ENCODE measurements around the gene SEL1L2.

The SEL1L2 gene

DNA sequence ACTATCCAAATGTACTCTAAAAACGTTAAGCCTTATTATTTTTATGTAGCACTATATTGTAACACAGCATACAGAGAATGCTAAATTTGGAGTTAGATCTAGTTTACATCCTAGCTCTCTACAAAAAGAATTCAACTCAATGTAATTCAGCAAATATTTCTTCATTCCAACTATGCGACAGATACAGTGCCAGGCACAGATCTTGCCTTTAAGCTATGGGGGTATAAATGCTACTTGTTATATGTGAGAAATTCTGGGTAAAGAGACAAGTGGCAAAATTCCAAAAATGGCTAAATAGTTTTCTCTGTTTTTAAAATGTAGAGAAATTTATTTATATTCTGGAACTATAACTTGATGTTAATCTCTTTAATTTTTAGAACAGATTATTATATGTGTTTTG is 63.2 kb downstream of the SEL1L2 start:
- DNase-seq = no peak

DNA sequence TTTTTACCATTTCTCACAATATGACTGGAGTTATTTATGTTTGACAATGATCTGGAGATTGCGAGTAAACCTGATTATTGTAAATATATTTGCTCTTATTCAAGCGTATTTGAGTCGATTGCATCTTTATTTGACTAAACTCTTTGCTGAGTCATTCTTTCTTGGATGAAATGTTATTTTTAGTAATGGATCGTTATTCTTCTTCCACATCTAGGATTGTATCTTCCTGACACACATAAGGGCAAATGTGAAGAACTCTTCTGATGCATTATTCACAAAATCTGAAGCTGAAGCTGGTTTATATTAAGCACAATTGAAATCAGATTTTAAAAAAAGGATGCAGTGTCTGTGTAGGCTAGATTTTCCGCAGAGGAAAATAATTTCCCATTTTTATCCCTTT is 68.2 kb downstream of the SEL1L2 start:
- no peak for DNase-seq

DNA sequence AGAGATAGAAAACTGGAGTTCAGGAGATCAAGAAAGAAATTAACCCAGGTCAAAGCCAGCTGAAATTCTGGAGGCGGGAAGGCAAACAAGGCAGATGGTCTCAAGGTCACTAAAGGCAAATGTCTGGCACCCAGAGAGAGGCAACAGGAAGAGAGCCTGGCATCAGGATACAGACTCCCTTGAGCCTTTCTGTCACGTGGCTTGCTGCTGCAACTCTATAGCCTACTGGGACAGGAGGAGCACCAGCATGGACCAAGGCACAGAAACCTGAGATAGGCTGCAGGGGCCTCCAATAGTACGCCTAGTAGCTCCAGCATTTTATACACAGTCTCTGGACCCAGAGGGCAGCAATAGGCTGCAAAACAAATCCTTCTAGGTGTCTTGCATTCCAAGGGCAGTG is 75.1 kb downstream of the SEL1L2 start:
- DNase-seq = no peak

DNA sequence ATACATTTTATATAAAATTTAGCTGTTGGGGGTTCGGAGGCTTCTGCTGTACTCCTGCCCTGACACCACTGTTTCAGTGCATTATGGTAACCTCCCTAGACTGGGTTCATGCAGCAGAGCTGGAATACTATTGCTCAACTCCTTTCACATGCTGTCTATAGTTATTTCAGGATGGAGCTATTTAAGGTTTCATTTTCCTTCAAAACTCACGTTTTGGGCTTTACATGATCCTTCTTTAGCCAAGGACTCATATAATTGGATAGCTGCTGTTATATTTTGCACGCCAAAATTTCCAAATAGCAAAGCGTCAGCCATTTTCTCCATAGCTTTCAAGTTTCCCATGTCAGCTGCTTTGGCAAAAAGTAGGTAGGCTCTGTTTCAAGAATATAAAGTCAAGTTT is 76.8 kb downstream of the SEL1L2 start:
- DNase-seq = no peak

DNA sequence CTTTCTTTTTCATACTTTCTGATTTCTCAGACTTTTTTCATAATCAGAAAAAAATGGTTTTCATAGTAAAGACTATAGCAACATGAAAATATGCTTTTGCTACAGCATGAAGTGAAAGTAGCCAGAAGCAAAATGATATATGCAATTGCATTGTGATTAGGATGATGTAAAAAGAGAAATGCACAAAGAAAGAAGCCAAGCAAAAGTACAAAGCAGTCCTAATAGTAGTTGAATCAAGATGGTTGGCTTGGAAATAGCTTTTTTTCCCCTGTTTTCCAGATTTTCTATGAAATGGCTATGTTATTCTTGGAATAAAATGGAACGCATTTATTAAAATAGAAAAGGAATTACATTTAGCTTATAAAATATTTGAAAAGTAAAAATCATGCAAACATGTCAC is 77.3 kb downstream of the SEL1L2 start:
- DNase-seq = no peak

DNA sequence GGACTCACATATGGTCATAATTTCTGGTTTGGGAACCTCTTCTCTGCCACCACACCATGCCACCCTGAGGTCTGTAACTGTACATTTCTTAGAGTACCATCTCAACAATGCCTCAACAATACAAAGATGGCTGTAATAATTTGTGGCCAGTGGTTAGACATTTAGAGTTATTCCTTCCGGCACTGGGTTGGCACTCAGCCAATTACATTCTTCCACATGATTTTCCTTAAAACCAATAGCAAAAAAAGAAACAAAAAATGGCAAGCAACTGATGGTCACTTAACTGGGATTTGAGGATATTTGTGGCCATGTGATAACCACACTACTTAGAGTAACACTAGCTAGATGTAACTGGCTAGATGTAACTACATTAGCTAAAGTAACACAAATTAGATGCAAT is 79.9 kb downstream of the SEL1L2 start:
- DNase-seq = no peak

DNA sequence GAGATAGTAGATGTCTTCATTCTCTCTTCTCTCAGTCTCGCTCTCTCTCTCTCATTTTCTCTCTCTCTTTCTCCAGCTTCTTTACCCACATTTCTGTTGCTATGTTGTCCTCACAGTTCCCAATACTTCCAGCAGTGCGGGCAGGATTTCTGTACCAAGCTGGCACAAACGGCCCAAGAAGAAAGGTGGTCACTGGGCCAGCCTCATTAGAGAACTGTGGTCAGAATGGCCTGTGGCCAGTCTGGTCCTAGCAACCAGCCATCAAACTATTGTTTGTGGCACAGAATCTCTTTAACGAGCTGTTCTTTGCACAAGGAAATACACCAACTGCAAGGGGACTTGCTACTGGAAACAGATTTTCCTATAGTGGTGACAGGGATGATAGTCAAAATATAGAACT is 81.3 kb downstream of the SEL1L2 start:
- no peak for DNase-seq

DNA sequence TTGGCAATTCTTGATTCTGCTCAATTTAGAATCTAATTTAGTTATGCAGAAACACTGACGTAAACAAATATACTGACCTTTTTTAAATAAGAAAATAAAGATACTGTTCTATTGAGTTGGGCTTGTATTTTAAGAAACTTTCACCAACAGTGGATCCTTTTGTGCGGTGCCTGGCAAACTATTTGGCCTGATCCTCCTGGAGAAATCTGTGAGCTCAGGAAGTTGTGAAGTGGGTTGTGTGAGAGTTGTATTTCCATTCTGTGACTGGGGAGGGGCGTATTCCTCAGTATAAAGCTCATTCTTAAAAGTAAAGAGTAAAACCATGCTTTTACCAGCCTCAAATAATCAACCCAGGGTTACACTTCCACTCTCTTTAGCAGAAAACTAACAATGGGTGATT is 85.6 kb downstream of the SEL1L2 start:
- DNase-seq = no peak

DNA sequence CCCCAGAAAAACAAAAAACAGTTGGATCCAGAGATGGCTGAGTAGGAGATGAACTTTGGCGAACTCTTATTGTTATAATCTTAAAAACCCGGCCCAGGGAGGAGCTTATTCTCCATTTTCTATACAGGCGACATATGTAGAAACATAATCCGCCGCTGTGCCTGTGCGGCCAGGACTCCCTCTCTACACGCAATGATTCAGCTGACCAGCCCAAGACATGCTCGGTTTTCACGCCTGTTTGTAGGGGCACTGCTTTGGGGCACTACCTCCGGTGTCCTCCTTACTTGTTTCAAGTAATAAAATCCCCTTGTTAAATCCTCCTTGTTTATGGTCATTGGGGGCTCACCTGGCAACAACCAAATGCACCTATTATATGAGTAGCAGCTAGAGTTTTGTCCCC is 89.9 kb downstream of the SEL1L2 start:
- DNase-seq = no peak

DNA sequence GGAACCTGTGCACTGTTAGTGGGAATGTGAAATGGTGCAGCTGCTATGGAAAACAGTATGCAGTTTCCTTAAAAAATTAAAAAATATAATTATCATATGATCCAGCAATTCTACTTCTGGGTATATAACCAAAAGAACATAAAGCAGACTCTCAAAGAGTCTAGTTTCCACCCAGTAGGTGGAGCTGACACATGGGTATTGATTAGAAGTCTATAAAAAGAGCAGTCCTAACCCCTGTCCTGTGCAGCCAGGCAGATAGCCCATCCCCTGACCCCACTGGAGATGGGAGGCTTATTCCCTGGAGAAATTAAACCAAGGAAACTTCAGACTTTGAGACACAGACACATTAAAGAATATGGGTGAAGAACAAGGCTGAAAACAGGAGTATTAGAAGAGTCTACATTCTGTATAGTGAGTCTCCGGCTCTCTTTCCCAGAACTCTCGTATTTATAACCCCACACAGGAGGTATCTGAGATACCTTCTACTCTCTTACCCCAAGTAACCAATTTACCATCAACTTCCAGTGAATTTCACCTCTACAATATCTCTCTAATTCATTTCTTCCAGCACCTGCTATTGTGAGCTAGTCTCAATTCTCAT is 92.3 kb downstream of the SEL1L2 start:
- no peak for DNase-seq

DNA sequence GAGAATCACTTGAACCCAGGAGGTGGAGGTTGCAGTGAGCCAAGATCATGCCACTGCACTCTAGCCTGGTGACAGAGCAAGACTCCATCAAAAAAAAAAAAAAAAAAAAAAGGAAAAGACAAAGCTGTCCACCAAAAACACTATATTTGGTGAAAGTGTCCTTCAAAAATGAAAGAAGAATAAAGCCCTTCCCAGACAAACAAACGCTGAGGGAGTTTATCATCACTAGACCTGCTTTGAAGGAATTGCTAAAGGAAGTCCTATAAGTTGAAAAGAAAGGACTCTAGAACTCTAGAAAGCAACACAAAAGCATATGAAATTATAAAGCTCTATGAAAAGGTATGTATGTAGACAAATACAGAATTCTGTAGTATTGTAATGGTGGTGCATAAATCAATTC is 98.8 kb downstream of the SEL1L2 start:
- no peak for DNase-seq

DNA sequence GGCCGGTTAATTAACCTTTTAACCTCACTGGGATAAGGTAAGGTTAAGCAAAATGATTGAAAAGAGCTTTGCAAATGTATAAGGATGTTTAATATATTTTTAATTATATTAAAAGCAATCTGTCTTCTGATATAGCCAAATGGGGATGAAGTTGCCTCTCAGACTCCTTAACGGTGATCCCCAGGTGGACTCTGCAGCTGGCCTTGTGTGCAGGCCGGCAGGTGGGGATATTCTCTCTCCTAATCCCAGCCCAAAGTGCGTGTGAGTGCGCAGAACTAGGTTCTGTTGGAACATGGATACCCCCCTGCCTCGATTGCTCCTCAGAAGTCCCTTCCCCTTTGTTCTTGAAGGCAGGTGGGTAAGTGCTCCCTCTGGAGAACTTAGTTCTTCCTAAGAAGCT is 105.6 kb downstream of the SEL1L2 start:
- DNase-seq = no peak

DNA sequence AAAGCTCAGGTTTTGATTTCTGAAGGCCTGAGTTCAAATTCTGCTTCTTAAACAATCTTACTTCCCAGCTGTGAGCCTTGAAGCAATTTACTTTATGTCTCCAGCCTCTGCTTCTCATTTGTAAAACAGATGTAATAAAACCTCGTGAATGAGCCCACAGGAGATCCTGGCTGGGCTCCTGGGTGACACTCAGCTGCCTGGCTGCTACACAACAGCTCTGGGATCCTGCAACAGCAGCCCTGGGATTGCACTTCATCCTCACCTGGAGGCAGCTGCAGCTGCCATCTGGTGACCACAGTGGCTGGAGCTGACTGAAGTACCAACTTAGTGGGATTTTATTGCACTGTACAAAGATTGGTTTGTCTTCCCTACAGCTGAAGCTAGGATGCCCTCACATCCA is 107.0 kb downstream of the SEL1L2 start:
- DNase-seq = no peak

DNA sequence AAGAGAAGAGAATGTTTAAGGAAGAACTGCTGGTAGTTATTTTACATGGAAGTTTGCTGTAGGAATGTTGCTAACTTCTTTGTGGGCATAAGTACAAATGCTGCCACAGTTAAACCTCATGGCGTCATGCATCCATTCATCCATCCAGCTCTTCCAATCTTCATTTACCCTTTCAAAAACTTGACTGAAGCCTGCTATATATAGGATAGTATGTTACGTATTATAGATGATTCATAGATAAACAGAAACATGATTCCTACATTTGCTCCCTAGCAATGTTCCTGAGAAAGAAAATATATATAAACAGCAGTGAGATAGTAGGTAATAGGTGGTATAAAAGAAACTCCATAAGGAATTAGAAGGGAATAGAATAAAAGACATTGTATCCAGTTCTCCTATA is 111.8 kb downstream of the SEL1L2 start:
- DNase-seq = no peak

DNA sequence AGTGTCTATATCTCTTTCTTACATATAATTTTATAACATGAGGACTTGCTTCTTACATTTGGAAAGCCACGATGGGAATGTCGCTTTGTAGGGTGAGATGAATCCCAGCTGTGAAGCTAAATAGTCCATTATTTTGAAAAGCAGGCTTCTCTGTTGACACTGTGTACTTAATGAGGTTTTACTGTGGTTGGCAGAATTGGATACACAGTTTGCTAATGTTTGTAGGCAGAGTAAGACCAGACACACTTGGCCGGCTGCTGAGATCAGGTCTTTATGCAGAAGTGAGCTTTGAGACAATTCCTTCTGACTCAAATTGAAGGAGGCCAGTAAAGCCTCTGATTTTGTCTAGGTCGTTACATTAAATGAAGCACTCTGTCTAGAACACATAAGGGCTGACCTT is 112.6 kb downstream of the SEL1L2 start:
- no peak for DNase-seq

DNA sequence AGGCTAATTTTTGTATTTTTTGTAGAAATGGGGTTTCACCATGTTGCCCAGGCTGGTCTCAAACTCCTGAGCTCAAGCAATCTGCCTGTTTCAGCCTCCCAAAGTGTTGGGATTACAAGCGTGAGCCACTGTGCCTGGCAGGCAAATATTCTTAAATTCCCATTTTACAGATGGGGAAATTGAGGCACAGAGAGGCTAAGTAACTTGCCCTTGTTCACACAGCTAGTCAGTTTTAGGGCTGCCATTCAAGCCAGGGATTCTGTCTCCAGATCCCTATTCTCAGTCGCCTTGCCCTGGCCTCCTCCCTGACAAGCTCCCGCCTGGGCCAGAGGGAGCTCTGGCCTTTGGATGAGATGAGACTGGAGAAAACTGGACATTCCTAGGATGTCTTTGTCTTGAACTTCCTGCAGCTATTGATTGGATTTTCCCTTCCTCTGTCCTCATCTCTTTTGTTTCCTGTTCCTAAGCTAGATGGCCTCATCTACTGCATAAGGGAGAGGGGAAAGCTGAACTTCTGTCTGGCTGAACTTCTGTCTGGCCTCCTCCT is 115.1 kb downstream of the SEL1L2 start:
- DNase-seq = no peak

DNA sequence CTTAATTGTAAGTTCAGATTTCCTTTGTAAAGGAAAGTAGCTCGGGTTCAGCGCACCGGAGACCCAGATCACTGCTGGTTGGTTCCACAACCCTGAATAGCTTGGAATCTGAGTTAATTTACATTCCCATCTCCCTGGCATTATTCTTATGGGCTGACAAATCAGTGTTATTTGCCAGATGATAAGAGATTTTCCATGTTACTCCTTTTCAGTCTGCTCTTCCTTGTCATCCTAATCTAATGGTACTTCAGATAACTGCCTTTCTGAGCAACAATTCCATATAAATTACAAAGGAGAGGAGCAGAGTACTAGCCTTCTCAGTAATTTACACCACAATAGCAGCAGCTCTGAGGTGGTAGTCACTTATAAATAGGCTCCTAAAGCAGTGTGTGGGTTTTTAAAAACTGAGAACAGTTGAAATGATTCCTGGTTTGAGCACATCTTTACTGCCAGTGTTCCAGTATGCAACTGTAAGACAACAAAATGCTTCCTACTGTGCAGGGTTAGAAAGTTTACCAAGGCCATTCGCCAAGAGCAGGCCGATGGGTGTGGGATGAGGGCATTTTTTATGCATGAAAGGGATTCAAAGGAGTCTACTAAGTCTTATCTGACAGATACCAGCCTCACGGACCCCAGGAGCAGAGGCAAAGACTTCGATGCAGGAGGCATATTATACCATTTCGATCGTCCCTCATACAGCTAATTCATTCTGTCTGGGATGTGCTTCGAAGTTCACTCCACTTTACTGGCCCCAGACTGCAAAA is 115.8 kb downstream of the SEL1L2 start:
- no peak for DNase-seq

DNA sequence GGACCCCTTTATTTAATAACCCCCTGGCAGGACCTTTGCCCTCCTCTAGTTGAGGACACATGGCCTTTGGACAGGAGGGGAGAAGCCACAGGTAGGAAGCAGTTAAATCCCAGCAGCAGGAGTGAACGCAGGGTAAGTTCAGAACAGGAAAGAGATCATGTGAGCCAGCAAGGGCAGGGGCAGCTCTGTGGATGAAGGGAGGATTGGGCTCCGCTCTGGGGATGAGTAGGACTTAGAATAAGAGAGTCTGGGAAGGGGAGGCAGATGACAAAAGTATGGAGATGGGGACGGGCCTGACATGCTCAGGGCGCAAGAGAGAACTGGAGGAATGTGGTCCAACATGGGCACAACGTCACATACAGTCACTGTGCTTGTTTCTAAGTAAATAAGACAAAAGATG is 116.6 kb downstream of the SEL1L2 start:
- DNase-seq = no peak

DNA sequence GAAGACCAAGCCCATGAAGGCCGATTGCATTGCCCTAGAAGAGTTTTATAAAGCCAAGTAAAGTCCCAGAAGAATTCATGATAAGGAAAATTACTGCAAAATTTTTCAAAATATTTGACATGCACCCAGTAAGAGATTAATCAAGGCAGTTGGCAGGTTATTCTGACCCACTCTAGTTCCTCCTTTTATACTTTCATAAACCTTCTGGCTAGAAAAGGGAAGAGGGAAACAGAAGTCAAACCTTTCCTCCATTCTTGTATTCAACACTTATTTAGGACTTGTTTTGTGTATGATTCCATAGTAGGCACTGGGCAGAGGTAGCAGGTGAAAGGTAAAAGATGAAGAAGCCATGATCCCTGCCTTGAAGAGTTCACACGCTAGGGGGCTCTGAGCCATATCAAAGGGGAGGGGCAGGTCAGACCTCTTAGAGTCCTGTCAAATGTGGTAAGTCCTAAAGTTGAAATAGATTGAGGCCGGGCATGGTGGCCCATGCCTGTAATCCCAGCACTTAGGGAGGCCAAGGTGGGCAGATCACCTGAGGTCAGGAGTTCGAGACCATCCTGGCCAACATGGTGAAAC is 120.2 kb downstream of the SEL1L2 start:
- DNase-seq = no peak

DNA sequence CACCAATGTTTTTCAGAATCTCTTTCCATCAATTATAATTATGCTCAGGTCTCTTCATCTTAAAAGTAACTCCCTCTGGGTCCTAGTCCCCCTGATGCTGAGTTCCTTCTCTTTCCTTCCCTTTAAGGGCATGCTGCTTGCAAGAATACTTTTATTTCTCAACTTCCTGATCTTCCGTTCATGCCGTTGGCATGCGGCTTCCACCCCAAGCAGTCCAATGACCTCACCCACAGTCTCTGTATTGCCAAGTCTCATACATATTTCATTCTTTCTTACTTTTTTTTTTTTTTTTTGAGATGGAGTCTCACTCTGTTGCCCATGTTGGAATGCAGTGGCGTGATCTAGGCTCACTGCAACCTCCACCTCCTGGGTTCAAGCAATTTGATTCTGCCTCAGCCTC is 122.1 kb downstream of the SEL1L2 start:
- DNase-seq = no peak

DNA sequence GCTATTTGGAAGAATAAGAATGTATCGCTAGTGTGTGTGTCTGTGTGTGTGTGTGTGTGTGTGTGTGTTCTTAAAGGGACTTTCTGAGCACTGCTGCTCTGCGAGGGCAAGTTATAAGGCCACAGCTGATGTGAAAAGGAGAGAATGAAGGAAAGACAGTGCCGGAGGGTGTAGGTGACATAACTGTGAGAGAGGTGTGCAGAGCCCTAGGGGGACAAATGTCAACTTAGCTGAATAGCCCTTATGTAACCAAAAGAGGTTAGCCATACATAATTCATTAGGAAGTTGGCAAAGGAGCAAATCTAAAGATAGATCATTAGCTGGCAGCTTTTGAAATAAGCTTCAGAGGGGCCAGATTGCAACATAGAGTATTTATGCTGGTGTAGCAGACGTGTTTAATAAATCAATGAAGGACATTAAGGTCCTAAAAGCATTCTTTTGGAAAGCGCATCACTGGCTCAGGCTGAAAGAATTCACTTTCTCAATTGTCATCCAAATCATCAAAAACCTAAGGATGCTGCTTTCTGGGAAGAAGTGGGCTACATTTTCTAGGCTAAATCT is 124.5 kb downstream of the SEL1L2 start:
- no peak for DNase-seq

DNA sequence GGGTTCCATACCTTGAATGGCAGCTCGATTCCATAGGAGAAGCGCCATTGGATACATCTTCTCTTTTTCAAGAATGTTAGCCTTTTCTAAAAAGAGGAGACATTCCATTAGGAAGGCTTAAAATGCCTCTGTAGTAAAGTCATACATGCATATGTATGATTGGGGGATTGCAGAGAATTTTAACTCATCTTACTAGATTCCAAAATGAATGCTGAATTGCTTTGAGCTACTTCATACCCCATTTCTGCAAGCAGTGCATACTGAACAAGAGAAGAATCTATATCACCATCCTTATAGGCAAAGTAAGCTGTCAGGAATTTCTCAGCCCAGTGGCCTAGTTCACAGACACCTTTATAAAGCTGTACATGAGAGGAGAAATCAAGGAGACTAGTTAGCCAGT is 125.3 kb downstream of the SEL1L2 start:
- no peak for DNase-seq

DNA sequence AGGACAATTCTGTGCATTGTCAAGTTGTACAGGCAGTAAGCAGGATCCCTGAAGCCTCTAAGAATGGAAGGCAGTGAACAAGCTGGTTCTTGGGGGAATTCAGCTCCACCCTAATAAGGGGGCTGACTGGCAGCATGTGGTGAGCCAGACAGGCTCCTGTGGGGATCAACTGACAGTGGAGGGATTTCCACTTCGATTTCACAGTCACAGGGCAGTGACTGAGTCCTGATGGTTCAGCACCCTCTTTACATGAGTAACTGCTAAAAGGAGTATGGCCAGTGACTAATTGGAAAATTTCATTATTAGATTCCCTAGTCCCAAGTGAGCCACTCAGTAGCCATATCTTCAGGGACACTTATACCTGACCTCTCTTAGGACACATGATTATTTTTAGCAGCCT is 127.2 kb downstream of the SEL1L2 start:
- no peak for DNase-seq

DNA sequence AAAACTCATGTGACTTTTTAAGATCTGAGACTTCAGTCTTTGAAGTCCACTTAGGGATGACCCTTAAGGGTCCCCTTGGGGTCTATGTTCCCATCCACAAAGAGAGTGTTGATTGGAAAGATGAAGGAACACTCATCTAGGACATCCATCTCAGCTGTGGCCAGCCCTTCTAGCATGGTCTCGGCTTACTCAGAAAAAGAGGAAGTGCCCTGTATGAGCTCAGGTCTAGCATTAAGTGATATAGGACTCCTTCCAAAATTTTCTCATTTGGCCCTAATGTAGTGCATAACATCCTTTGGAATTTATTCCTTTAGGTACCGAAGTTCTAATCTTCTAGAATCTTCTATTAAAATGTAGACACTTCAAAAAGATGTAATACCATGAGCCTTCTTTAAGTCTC is 128.2 kb downstream of the SEL1L2 start:
- DNase-seq = no peak
